Measurements from ENCODE around the gene MORC4. TPM values are rescaled to one million over a fixed set of nuclear protein-coding genes. Genes with fewer than 3 reads are reported as not detected.

Gene MORC4
- total RNA-seq, 4 donors from 2014 or later, result 5.0 to 10.0 (median 8.4) TPM

DNA sequence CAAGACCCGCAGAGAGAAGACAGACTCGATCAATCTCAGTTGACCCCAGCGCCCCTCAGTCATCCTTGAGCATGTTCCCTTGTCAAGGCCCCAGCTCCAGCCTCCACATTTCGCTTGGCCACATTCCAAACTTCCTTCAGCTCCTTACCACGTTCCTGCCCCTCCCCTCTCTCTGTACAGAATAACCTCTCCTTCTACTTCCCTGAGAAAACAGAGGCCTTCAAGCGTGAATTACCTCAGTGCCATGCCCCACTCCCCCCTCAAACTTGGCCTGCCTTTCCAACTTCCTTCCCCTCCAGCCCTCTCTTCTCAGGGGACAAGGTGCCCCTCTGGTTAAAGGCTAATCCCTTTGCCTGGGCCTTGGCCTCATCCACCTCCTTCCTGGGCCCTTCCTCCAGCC, 93.7 kb downstream of the MORC4 start:
- no peaks in the 10 kb centered on the region for H3K9me3 ChIP-seq
- in situ Hi-C loops (cut with MboI; ENCODE audit: low sequenced_read_pairs in 4 of 4), result no loop called here
- DNase-seq (no peak), ATAC-seq (no peak)
- no peak overlapping the region for H3K4me3 ChIP-seq
- no peaks in the 10 kb centered on the region for H3K36me3 ChIP-seq
- intact Hi-C loops (cut with DNase I; ENCODE audit: low total_unique reads), result no loop called here
- TF ChIP-seq CTCF (IDR thresholded peaks at IDR 0.05 in 4 of 5, conservative IDR thresholded peaks at IDR 0.05 in 1 of 5), result no peak
- no peak for TF ChIP-seq POLR2A (IDR thresholded peaks at IDR 0.05)
- H3K27ac ChIP-seq, result no peak overlapping the region
- peaks cover 13 to 30% of the 10 kb centered on the region in 2 donors for H3K4me1 ChIP-seq
- no peaks in the 10 kb centered on the region for H3K27me3 ChIP-seq

DNA sequence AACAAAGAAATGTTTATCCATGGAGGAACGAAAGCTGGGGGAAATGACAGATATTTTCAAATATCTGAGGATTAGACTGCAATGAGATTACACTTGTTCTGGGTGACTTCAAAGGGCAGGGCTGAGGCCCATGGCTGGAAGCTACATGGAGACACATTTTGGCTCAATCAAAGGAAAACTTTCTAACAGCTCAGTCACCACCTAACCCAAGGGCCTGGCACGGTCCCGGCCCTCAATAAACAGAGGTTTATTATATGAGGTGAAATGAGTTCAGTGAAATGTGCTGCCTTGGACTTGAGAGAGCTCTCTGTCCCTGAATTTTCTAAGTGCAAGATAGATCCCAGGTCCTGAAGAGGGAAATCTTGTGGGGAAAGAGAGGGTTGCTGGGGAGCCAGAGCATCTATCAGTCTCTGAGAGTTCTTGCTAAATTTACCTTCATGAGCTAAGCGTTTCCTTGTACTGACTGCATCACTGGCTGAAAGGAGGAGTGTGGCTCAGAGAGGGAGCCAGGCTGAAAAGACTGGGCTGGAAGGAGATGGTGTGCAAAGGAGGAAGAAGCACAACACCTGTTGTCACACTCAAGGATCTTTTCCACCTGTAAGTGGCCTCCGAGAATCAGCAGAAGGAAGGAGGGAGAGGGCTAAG, 94.8 kb downstream of the MORC4 start:
- peak; percentile 78 to 81 for ATAC-seq
- H3K27me3 ChIP-seq, result no peaks in the 10 kb centered on the region
- no peaks in the 10 kb centered on the region for H3K9me3 ChIP-seq
- H3K27ac ChIP-seq, result peak overlapping the region; percentile 68 to 81 (median 78)
- in situ Hi-C loops (cut with MboI; ENCODE audit: low sequenced_read_pairs in 4 of 4) (no loop called here), intact Hi-C loops (cut with DNase I; ENCODE audit: low total_unique reads) (no loop called here)
- DNase-seq, result no peak
- peaks cover 13 to 30% of the 10 kb centered on the region in 2 donors for H3K4me1 ChIP-seq
- H3K36me3 ChIP-seq, result no peaks in the 10 kb centered on the region
- no peak for TF ChIP-seq CTCF (IDR thresholded peaks at IDR 0.05 in 4 of 5, conservative IDR thresholded peaks at IDR 0.05 in 1 of 5)
- TF ChIP-seq POLR2A (IDR thresholded peaks at IDR 0.05), result no peak
- H3K4me3 ChIP-seq, result no peak overlapping the region

GRCh38 chrX:106903856-106904528, 96.0 kb downstream of the MORC4 start:
- intact Hi-C loops (cut with DNase I; ENCODE audit: low total_unique reads) (no loop called here), in situ Hi-C loops (cut with MboI; ENCODE audit: low sequenced_read_pairs in 4 of 4) (no loop called here)
- no peak overlapping the region for H3K4me3 ChIP-seq
- peaks cover 13 to 30% of the 10 kb centered on the region in 2 donors for H3K4me1 ChIP-seq
- peak; percentile 36 to 68 for DNase-seq
- H3K36me3 ChIP-seq, result no peaks in the 10 kb centered on the region
- ATAC-seq, result peak; percentile 86 to 91
- no peaks in the 10 kb centered on the region for H3K9me3 ChIP-seq
- H3K27ac ChIP-seq, result peak overlapping the region; percentile 68 to 81 (median 78)
- TF ChIP-seq CTCF (IDR thresholded peaks at IDR 0.05 in 4 of 5, conservative IDR thresholded peaks at IDR 0.05 in 1 of 5), result no peak
- no peak for TF ChIP-seq POLR2A (IDR thresholded peaks at IDR 0.05)
- H3K27me3 ChIP-seq, result no peaks in the 10 kb centered on the region

GRCh38 chrX:106903291-106903824, 96.7 kb downstream of the MORC4 start, which contains the start of gene RIPPLY1:
Gene RIPPLY1, minus strand, starts transcription at chrX:106903341. Its CDS starts 54 bp downstream, at chrX:106903287.
- no peaks in the 10 kb centered on the region for H3K27me3 ChIP-seq
- DNase-seq (no peak), ATAC-seq (peak in 1 of 2 donors; percentile 6)
- H3K36me3 ChIP-seq, result no peaks in the 10 kb centered on the region
- H3K4me1 ChIP-seq, result peaks cover 13 to 30% of the 10 kb centered on the region in 2 donors
- H3K4me3 ChIP-seq, result no peak within 1 kb of the TSS
- no peak for TF ChIP-seq CTCF (IDR thresholded peaks at IDR 0.05 in 4 of 5, conservative IDR thresholded peaks at IDR 0.05 in 1 of 5)
- no peak for TF ChIP-seq POLR2A (IDR thresholded peaks at IDR 0.05)
- in situ Hi-C loops (cut with MboI; ENCODE audit: low sequenced_read_pairs in 4 of 4), result no loop called here
- intact Hi-C loops (cut with DNase I; ENCODE audit: low total_unique reads), result no loop called here
- H3K9me3 ChIP-seq, result no peaks in the 10 kb centered on the region
- peak within 1 kb of the TSS; percentile 68 to 81 (median 78) for H3K27ac ChIP-seq
